SHP77 treated with DMSO at 0.1 percent for 48 hours (cell line): Measurements from ENCODE around the gene FER.
"Not testable (repeated sequence)": the region's sequence is repeated elsewhere in the genome, so short reads cannot be mapped to it uniquely, and the experiment has no call there.

Source experiments
- DNase-seq: peaks from one replicate; lab custom pipeline; 2025; lab: John Stamatoyannopoulos, UW

Gene FER

DNA sequence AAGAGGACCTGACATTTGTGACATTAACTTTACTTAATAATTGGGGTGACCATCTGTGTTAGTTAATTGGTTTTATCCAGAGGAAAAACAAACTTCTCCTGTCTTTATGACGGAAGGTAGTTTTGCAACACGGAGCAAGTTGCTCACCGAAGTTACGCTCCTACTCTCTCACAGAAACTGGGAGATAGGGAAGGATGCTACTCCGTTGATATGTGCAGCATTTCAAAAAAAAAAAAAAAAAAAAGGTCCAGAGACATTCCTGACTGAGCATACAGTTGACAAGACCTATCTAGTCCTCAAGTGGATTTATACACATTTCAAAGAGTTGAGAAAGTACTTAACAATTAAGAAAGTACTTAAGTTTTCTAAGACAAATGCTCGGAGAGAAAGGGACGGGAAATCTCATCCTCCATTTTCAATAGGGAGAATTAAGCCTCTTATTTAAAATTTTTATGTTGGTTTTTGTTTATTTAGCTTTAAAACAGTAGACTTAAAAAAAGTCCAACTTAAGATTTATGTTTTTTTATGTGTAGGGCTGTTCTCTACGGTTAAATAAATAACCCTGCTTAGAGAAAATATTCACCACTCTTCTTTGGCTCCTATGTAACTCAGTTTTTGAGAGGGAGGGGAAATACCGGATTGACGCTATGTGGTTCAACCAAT is 455 bp upstream of the FER start:
- DNase-seq: no peak

DNA sequence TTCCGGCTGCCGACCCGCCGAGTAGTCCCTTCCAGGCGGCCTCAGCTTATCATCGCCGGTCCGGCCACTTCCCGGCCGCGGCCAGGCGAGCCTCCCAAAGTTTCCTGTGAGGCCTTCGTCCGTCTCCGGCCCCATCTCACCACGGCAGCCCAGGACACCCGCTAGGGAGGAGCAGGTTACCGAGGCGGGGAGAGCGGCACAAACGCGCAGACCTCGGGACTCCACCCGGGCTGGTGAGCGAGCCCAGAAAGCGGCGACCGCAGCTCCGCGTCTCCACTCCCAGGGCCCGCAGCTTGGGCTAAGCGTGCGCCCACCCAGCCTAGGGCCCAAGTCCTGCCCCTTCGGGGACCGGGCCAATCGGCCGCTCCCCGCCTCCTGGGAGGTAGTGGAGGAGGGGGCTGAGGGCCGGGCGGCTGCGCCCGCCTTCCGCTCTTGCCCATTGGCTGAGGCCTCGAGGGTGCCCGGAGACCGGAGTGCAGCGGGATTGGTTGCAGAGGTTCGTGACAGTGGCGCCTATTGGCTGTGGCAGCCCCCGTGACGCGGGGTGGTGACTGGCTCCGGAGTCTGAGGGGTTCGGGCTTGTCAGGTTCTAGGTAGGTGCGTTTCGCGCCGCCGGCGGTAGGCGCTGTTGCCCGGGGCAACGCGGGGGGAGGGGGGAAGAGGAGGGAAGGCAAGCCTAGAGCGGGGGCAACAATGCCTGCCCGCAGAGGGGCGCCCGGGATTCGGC is 867 bp downstream of the FER start:
- DNase-seq: peak; percentile 96

DNA sequence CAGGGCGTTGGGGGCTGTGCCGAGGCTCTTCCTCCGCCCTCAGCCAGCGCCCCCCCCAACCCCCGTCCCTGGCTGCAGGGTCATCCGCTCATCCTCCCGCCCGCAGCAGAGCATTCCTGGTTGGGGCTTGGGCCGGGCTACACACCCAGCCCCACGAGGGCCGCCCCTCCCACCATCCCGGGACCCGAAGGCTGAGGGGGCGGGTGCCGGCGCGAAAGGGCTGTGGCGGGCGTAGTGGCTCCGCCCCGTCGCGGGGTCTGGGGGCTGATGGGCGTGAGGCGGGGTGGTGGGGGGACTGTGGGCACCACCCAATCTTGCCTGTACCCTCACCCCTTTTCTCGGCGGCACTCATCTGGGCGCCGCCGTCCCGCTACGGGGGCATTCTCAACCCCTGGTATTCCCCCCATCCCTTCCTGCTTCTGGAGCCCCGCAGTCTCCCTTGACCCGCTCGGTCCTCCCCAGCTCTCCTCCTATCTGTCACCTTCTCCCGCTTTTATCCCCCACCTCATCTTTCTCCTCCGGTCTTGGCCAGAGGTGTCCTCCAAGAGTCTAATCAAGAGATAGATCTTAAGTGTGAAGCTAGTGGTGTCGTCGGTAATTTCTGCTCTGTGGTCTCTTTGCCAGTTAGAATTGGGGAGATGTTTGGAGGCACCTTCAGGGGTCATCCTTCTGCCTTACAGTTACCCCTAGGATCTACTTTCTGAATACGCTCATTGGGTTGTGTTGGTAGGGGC is 1.6 kb downstream of the FER start:
- peak; percentile 25 for DNase-seq

DNA sequence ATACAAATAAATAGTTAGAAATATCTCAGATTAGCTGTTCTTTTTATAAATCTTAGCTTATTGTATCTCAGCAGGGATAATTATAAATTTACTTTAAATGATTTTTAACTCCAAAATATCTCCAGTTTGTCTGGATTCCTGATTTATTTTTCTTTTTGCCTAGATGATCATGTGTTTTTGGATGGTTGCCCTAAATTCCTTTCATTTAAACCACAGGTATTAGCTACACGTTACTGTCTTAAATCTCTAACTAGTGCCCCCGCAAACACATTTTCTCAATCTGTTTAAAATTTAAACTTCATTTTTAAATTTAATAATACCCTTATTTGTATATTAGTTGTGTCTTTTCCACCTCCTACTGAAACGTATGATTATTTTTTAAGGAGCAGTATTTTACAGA is 5.6 kb downstream of the FER start:
- DNase-seq: no peak

DNA sequence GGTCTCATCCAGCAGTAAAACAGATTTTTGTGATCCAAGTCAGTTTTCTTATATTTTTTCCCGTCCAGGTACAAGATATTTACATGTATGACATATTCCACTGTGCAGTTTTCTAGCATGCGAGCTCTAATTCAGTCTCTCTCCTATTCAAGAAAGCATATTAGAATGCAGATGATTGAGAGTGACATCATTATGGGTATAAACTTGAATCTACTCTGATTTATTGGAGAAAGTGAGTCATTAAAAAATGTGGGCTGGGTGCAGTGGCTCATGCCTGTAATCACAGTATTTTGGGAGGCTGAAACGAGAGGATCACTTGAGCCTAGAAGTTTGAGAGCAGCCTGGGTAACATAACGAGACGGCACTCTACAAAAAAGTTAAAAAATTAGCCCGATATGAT is 6.2 kb downstream of the FER start:
- DNase-seq: no peak

DNA sequence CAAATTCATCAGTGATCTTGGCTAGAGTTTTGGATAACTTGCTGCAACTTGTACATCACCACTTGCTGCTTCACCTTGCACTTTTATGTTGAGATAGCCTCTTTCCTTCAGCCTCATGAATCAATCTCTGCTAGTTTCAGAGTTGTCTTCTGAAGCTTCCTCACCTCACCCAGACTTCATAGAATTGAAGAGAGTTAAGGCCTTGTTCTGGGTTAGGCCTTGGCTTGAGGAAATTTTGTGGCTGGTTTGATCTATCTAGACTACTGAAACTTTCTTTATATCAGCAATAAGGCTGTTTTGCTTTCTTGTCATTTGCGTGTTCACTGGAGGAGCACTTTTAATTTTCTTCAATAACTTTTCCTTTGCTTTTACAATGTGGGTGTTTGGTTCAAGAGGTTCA is 12.8 kb downstream of the FER start:
- no peak for DNase-seq

DNA sequence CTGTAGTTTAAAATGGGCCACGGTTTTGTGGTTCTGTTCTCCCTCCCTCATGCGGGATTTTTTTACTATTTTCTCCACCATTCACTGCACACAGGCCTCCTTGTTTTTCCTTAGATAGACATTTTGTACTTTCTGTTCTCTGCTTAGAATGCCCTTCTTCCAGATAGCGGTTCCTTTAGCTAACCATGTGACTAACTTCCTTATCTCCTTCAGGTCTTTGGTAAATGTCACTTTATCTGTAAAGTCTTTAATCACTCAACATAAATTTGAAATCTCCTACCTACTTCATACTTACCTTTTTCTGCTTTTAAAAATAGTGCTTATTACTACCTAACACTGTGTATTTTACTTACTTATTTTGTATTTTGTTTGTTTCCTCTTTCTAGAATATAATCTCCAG is 15.0 kb downstream of the FER start:
- DNase-seq: no peak

DNA sequence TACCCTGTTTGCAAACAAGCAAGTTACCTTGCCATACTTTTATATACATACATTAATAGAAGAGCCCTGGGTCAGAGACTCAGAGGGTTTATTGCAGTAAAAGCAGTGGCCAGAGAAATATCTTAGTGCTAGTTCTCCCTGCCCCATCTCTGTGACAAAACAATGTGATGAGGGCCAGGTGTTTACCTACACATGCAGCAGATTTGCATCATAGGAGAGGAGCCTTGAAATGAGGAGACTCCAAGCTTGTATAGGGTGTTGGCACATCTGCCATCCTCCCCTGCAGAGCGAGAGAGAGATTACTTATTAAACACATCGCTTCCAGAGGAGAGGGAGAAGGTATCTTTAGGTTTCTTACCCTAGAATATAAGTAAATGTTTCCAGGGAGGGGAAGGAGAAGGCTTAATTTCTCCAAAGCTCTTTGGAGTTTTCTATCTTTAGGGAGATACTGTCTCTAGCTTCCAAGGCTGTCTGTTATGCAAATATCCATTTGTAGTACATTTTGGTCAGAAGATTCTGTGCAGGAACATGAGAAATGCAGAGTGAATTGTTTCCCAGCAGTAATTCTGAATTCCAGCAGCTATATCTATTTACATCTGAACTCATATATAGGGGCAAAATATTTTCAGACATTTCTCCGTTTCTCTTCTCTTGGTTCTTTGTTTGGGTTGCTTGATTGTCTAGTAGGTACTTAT is 15.7 kb downstream of the FER start:
- DNase-seq: no peak

DNA sequence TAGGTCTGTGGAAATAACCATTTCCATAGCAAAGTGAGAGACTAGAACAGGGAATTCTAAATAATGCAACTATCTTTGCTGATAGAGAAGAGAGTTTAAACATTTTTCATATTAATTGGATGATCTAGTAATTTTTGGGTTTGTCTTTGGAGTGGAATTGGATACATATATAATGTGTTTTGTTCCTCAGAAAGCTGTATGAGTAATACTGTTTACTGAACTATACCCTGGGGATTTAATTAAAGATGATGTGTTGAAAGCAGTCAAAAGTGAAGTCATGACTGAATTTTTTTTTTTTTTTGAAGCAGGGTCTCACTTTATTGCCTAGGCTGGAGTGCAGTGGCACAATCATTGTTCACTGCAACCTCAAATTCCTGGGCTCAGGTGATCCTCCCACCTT is 17.9 kb downstream of the FER start:
- no peak for DNase-seq

DNA sequence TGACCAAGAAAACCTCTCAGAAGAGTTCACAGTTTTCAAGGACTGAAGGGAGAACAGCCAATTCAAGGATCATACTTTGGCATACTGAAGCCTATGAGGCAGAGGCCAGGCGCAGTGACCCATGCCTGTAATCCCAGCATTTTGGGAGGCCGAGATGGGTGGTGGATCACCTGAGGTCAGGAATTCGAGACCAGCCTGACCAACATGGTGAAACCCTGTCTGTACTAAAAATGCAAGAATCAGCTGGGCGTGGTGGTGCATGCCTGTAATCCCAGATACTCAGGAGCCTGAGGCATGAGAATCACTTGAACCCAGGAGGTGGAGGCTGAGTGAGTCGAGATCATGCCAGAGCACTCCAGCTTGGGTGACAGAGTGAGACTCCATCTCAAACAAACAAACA is 19.2 kb downstream of the FER start:
- DNase-seq: not testable (repeated sequence)

DNA sequence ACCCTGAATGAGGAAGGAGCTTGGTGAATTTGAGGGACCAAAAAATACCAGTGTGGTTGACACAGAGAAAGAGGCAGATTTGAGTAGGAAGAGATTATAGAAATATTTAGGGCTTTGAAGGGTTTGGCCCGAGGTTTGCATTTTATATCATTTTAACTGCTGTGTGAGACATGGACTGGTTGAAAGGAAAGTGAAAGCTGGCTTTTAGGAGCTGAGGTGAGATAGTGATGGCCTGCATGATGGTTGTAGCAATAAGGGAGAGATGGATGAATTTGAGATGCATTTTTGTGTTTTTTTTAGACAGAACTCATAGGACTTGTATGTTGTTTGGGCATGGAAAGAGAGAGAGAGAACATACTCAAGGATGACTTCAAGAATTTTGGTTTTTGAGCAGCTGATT is 21.7 kb downstream of the FER start:
- no peak for DNase-seq

DNA sequence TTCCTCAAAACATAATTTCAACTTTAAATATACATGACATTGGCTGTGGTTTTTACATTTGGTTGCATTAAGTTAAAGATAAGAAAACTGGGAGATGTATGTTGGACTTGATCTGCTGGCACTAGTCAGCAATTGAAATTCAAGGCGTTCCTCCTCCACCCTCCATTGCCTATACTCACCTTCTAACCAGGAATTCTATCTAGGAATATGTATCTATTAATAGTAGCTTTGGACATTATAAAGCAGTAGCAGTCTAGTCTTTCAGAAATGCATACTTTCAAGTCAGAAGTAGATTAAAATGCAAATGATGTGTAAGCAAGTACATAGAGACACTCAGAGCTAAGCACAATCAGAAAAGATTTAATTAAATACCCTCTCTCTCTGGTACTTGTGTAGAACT is 24.9 kb downstream of the FER start:
- no peak for DNase-seq

DNA sequence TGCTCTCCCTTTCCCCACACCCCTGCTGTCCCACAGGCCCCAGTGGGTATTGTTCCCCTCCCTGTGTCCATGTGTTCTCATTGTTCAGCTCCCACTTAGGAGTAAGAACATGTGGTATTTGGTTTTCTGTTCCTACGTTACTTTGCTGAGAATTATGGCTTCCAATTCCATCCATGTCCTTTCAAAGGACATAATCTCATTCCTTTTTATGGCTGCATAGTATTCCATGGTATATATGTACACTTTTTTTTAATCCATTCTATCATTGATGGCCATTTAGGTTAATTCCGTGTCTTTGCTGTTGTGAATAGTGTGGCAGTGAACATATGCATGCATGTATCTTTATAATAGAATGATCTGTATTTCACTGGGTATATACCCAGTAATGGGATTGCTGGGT is 25.6 kb downstream of the FER start:
- DNase-seq: no peak

DNA sequence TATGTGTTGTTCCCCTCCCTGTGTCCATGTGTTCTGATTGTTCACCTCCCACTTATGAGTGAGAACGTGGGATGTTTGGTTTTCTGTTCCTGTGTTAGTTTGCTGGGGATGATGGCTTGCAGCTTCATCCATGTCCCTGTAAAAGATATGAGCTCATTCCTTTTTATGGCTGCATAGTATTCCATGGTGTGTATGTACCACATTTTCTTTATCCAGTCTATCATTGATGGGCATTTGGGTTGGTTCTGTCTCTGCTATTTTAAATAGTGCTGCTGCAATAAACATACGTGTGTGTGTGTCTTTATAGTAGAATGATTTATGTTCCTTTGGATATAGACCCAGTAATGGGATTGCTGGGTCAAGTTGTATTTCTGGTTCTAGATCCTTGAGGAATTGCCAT is 26.4 kb downstream of the FER start:
- DNase-seq: not testable (repeated sequence)

DNA sequence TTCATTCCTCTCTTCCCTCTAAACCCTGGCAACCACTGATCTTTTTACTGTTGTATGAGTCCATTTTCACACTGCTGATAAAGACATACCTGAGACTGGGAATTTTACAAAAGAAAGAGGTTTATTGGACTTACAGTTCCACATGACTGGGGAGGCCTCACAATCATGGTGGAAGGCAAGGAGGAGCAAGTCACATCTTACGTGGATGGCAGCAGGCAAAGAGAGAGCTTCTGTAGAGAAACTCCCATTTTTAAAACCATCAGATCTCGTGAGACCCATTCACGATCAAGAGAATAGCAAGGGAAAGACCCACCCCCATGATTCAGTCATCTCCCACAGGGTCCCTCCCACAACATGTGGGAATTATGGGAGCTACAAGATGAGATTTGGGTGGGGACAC is 29.9 kb downstream of the FER start:
- DNase-seq: not testable (repeated sequence)

DNA sequence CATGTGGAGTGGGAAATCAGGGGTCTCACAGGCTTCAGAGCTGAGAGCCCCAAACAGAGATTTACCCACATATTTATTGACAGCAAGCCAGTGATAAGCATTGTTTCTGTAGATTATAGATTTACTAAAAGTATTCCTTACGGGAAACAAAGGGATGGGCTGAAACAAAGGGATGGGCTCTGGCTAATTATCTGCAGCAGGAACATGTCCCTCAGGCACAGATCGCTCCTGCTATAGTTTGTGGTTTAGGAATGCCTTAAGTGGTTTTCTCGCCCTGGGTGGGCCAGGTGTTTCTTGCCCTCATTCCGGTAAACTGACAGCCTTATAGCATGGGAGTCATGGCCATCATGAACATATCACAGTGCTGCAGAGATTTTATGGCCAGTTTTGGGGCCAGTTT is 36.9 kb downstream of the FER start:
- DNase-seq: not testable (repeated sequence)

DNA sequence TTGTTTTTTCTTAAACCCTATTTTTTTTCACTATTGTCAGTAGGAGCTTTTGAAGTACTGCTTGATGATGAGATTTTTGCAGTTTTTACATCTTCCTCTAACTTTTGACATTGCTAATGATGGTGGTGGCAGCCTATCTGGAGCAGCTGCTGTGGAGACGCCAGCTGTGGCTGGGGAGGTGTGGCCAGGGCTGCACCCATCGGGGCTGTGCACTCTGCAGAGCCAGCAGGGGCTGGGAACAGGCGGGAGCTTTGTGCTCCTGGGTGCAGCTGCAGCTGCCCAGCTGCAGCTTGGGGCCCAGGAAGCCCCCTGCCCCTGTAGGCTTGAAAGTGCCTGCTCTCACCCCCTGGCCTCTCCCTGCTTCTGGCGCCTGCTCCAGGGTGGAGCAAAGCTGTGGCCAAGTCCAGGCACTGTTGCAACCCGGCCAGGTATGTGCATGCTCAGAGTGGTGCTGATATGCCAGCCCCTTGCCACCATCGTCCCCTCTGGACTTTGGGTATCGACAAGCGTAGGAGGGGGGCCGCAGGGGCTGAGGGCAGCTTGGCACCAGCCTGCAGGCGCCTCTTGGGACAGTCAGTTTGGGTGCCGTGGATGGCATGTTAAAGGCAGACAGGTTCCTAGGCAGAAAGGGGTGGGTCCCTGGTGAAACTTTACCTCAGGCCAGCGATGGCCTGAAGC is 39.2 kb downstream of the FER start:
- no peak for DNase-seq

DNA sequence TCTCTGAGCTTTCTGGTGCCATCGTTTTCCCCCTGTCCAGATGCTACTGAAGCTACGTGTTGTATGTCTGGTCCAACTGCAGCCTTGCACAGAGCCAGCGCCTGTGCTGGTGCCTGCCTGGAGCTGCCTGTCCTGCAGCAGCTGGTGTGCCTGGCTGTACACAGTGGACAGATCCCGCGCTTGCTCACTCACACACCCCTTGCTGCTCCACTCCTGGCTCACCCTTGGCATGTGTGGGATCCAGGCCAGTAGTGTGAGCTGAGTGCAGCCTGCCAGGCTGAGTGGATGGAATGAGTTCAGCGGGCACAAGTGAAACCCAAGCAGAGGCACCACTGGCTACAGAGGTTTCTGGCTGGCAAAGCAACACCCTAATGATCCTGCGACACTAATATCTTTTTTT is 40.4 kb downstream of the FER start:
- DNase-seq: no peak

DNA sequence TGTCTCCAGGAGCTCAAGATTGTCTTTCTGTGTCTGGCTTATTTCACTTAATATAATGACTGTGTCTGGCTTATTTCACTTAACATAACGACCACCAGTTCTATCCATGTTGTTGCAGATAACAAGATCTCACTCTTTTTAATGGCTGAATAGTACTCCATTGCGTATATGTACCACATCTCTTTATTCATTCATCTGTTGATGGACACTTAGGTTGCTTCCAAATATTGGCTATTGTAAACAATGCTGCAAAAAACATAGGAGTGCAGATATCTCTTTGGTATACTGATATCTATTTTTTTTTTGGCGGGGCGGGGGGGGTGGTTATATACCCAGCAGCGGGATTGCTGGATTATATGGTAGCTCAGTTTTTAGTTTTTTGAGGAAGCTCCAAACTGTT is 45.5 kb downstream of the FER start:
- no peak for DNase-seq

DNA sequence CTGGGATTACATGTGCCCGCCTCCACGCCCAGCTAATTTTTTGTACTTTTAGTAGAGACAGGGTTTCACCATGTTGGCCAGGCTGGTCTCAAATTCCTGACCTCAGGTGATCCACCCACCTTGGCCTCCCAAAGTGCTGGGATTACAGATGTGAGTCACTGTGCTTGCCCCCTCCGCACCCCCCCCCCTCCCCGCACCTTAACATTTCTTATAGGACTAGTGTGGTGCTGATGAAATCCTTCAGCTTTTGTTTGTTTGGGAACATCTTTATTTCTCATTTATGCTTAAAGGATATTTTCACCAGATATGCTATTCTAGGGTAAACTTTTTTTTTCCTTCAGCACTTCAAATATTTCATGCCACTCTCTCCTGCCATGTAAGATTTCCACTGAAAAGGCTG is 46.7 kb downstream of the FER start:
- DNase-seq: not testable (repeated sequence)

DNA sequence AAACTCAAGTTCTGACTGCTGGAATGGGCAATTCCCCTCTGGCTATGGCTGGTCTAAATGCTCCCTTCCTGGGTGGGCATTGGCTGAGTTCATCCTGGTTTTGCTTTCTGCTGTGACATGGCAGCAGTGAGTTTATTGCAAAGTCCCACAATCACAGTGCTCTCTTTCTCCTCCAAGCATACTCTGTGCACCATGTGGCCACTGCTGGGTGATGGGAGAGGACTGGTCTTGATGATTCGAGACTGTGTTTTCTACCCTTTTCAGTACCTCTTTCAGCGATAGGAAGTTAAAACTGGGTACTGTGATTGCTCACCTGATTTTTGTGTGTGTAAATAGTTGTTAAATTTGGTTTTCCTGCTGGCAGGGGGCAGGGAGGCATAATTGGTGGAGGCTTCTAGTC is 49.7 kb downstream of the FER start:
- DNase-seq: no peak

DNA sequence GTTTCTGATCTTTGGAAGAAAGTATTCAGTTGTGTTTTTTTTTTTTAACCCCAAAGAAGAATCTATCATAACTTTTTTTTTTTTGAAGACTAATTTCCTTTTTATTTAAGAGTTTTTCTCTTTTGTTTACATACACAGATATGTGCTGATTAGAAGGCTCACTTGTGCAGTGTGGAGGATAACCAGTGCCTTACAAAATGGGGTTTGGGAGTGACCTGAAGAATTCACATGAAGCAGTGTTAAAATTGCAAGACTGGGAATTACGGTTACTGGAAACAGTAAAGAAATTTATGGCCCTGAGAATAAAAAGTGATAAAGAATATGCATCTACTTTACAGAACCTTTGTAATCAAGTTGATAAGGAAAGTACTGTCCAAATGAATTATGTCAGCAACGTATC is 50.3 kb downstream of the FER start:
- no peak for DNase-seq
